A549 (cell line): ENCODE results near the gene ACO1. TPM values are rescaled to one million over a fixed set of nuclear protein-coding genes. Genes with fewer than 3 reads are reported as not detected.

Experiments
- ATAC-seq, 2 experiments: fragments of 200-7000 bp in 1 of 2; fragments of >200 bp in 1 of 2; cut with Nextera tagmentation in 1 of 2; cut with Tn5 transposase in 1 of 2; 3 replicates each; pipeline versions ENCODE4 v1.8.0 to v1.9.1; 2018 to 2020; ENCODE audit warnings: mild to moderate bottlenecking in 1 of 2, moderate library complexity in 1 of 2
- CTCF ChIA-PET: fragments of 300-600 bp; sonication (Branson Sonifier 250); formaldehyde crosslinking; extraction: SDS; loops from one replicate; lab custom pipeline; 2021; ENCODE audit warnings: antibody characterized with exemption, inconsistent platforms; lab: Yijun Ruan, JAX
- POLR2A ChIA-PET: fragments of 350-600 bp; formaldehyde crosslinking; extraction: SDS; loops from one replicate; lab custom pipeline; 2021; ENCODE audit warnings: antibody characterized with exemption, inconsistent platforms; lab: Yijun Ruan, JAX
- DNase-seq, 2 experiments: peaks; one replicate each; pipeline versions ENCODE4 v3.0.0 to v3.0.0-alpha.2; 2011 to 2016; ENCODE audit warnings: low read depth in 1 of 2, low spot score in 1 of 2
- FAIRE-seq: peaks from 2 replicates; lab custom pipeline; 2011; peaks lifted over from hg19 to GRCh38; lab: Jason Lieb, UNC
- H3K27ac ChIP-seq, 2 experiments: fragments of >200 bp; sonication (Bioruptor Twin); formaldehyde crosslinking; 3 replicates each; pipeline ENCODE4 v1.5.1; 2016 to 2017
- H3K4me1 ChIP-seq: fragments of >200 bp; sonication (Bioruptor Twin); formaldehyde crosslinking; 3 replicates; pipeline ENCODE4 v1.6.1; 2016
- H3K4me2 ChIP-seq: fragments of >200 bp; sonication (Bioruptor Twin); formaldehyde crosslinking; 3 replicates; pipeline ENCODE4 v1.6.1; 2016
- H3K4me3 ChIP-seq: fragments of >200 bp; sonication (Bioruptor Twin); formaldehyde crosslinking; 3 replicates; pipeline ENCODE4 v1.5.1; 2016
- H3K9me3 ChIP-seq: fragments of >200 bp; sonication (Bioruptor Twin); formaldehyde crosslinking; 3 replicates; pipeline ENCODE4 v1.6.1; 2016
- BHLHE40 ChIP-seq: IDR thresholded peaks from 2 replicates; pipeline ENCODE4 v1.6.1; 2012; ENCODE audit warnings: low read depth, low read length, inconsistent platforms
- CBX2 ChIP-seq: fragments of 200-600 bp; sonication (generic); IDR thresholded peaks from 2 replicates; pipeline ENCODE4 v1.6.1; 2016; ENCODE audit warnings: low read depth, mild to moderate bottlenecking, borderline replicate concordance
- CEBPB ChIP-seq, 2 experiments: fragments of >200 bp in 1 of 2; sonication (Bioruptor Twin) in 1 of 2; formaldehyde crosslinking in 1 of 2; IDR thresholded peaks; 2 replicates each; pipeline ENCODE4 v1.6.1; 2012 to 2016
- CHD4 ChIP-seq: fragments of 200-600 bp; sonication (generic); IDR thresholded peaks from 2 replicates; pipeline ENCODE4 v1.6.1; 2016; ENCODE audit warnings: antibody characterized with exemption, mild to moderate bottlenecking, borderline replicate concordance
- E2F6 ChIP-seq: IDR thresholded peaks from 2 replicates; pipeline ENCODE4 v1.6.1; 2012; ENCODE audit warnings: low read depth, borderline replicate concordance
- FOXS1 ChIP-seq: fragments of 250-450 bp; sonication (Bioruptor Pico); IDR thresholded peaks from 2 replicates; pipeline ENCODE4 v1.5.0; 2020; ENCODE audit warnings: mild to moderate bottlenecking, moderate library complexity
- HEYL ChIP-seq: fragments of 250-450 bp; sonication (Bioruptor Pico); IDR thresholded peaks from 2 replicates; pipeline ENCODE4 v1.8.0; 2021; ENCODE audit warnings: mild to moderate bottlenecking, moderate library complexity
- HOXA7 ChIP-seq: fragments of 250-450 bp; sonication (Bioruptor Pico); IDR thresholded peaks from 2 replicates; pipeline ENCODE4 v1.5.0; 2020; ENCODE audit warnings: mild to moderate bottlenecking, moderate library complexity
- KDM5A ChIP-seq: fragments of 200-600 bp; sonication (generic); IDR thresholded peaks from 2 replicates; pipeline ENCODE4 v1.6.1; 2016; ENCODE audit warnings: antibody characterized with exemption, mild to moderate bottlenecking
- MAZ ChIP-seq: fragments of 150-350 bp; IDR thresholded peaks from 2 replicates; pipeline ENCODE4 v1.6.1; 2014; ENCODE audit warnings: antibody characterized with exemption, low read depth, low read length, borderline replicate concordance
- MYC ChIP-seq: IDR thresholded peaks from 2 replicates; pipeline ENCODE4 v1.6.1; 2012; ENCODE audit warnings: mild to moderate bottlenecking, inconsistent platforms, low read length, improper control_type of control experiment, borderline replicate concordance
- NPAS2 ChIP-seq: fragments of 250-450 bp; sonication (Bioruptor Pico); IDR thresholded peaks from 2 replicates; pipeline ENCODE4 v1.8.0; 2022; ENCODE audit warnings: mild to moderate bottlenecking, moderate library complexity, borderline replicate concordance
- POLR2AphosphoS2 ChIP-seq: conservative IDR thresholded peaks from 2 replicates; pipeline ENCODE4 v1.6.1; 2012; ENCODE audit warnings: low read length, improper control_type of control experiment, inconsistent platforms
- RCOR1 ChIP-seq: fragments of 150-350 bp; IDR thresholded peaks from 2 replicates; pipeline ENCODE4 v1.6.1; 2014; ENCODE audit warnings: antibody characterized with exemption, low read length, low read depth
- ZC3H11A ChIP-seq: fragments of 450-650 bp; IDR thresholded peaks from 2 replicates; pipeline ENCODE4 v1.6.1; 2014; ENCODE audit warnings: antibody characterized with exemption, mild to moderate bottlenecking
- ZSCAN20 ChIP-seq: fragments of 250-450 bp; sonication (Bioruptor Pico); IDR thresholded peaks from 2 replicates; pipeline ENCODE4 v1.8.0; 2022; ENCODE audit warnings: mild to moderate bottlenecking, moderate library complexity
- WGBS: methylation state at CpG from one replicate; pipeline ENCODE4 v1.1.6; 2017; ENCODE audit errors: missing lambda C conversion rate; 5-methylcytosine and 5-hydroxymethylcytosine counted together
- polyA plus RNA-seq, 4 experiments: library from polyadenylated mRNA; depleted of rRNA in 3 of 4; stranded (reverse); fragments of >200 nt; fragmentation: RNase III in 1 of 4; extraction: RNeasy Plus Mini Kit Qiagen cat#74134 plus additional on column Dnase treatment in 1 of 4; gene quantifications; 2 replicates in 3 of 4; 3 replicates in 1 of 4; pipeline ENCODE4 v1.2.3, GENCODE V29; 2011 to 2017
- TF ChIP-seq, protein P1 (sequence below): fragments of >200 bp; sonication (Bioruptor Twin); formaldehyde crosslinking; IDR thresholded peaks from 3 replicates; pipeline ENCODE4 v1.6.1; 2016
- TF ChIP-seq, protein P2 (sequence below): fragments of >200 bp; sonication (Bioruptor Twin); formaldehyde crosslinking; IDR thresholded peaks from 2 replicates; pipeline ENCODE4 v1.6.1; 2016
- TF ChIP-seq, protein P3 (sequence below): fragments of 250-450 bp; sonication (Bioruptor Pico); IDR thresholded peaks from 2 replicates; pipeline ENCODE4 v1.5.0; 2021; ENCODE audit warnings: mild to moderate bottlenecking, moderate library complexity, borderline replicate concordance
- TF ChIP-seq, protein P4 (sequence below): fragments of 250-450 bp; sonication (Bioruptor Pico); IDR thresholded peaks from 2 replicates; pipeline ENCODE4 v1.5.0; 2020; ENCODE audit warnings: low read depth, mild to moderate bottlenecking, moderate library complexity
- TF ChIP-seq, protein P5 (sequence below): fragments of 150-350 bp; IDR thresholded peaks from 2 replicates; pipeline ENCODE4 v1.6.1; 2014; ENCODE audit warnings: low read depth, mild to moderate bottlenecking, low read length

ACO1 gene
- polyA plus RNA-seq, 2 of the 4 experiments (the other 2 are of a cell fraction): 32.2 to 41.0 TPM

GRCh38 chr9:32387256-32387655 lies 2.8 kb downstream of the ACO1 start (continued):
- TF ChIP-seq MAZ (no peak), MYC (no peak), FOXS1 (no peak), ZSCAN20 (CRISPR knock-in tag) (no peak)

DNA sequence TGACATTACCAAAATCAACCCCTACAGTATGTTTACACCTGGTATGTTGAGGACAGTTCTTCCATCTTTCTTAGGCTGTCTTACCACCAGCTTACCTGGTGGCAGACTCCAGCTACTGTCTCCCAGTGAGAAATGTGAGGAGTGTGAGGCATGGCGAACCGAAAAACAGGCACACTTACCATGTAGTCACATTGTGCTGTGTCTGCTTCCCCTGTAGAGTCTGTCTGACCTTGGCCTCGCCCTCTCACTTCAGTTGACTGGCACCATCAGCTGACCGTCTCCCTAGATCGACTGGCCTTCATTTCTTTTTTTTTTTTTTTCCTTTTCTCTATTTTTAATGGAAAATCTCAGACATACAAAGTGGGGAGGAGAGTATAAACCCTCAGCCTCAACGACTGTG lies 4.9 kb downstream of the ACO1 start:
- ATAC-seq: no peak
- H3K9me3 ChIP-seq: no peaks in the 10 kb centered on the region
- no peak overlapping the region for H3K27ac ChIP-seq
- no peak for DNase-seq
- no peak for FAIRE-seq
- ChIA-PET POLR2A (no interaction called here), CTCF (interaction anchor here (1.0 to 5.3 kb wide), 5 partner anchors 11 to 311 kb away, joined by 3 to 42 read pairs (median 4); no protein-coding TSS in a partner anchor)
- H3K4me2 ChIP-seq: no peak overlapping the region
- TF ChIP-seq CBX2: no peak
- no peak for TF ChIP-seq CHD4
- TF ChIP-seq, protein P1, sequence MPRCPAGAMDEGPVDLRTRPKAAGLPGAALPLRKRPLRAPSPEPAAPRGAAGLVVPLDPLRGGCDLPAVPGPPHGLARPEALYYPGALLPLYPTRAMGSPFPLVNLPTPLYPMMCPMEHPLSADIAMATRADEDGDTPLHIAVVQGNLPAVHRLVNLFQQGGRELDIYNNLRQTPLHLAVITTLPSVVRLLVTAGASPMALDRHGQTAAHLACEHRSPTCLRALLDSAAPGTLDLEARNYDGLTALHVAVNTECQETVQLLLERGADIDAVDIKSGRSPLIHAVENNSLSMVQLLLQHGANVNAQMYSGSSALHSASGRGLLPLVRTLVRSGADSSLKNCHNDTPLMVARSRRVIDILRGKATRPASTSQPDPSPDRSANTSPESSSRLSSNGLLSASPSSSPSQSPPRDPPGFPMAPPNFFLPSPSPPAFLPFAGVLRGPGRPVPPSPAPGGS: no peak
- TF ChIP-seq POLR2AphosphoS2: no peak
- TF ChIP-seq ZC3H11A: no peak
- TF ChIP-seq, protein P2, sequence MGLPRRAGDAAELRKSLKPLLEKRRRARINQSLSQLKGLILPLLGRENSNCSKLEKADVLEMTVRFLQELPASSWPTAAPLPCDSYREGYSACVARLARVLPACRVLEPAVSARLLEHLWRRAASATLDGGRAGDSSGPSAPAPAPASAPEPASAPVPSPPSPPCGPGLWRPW: no peak
- TF ChIP-seq NPAS2 (CRISPR knock-in tag): no peak
- no peak for TF ChIP-seq BHLHE40
- no peak for TF ChIP-seq RCOR1
- TF ChIP-seq HEYL: no peak
- no peak for TF ChIP-seq KDM5A
- no peak for TF ChIP-seq HOXA7 (CRISPR knock-in tag)
- no peak for TF ChIP-seq FOXS1
- no peak for TF ChIP-seq CEBPB (IDR thresholded peaks at IDR 0.05)
- TF ChIP-seq, protein P3, sequence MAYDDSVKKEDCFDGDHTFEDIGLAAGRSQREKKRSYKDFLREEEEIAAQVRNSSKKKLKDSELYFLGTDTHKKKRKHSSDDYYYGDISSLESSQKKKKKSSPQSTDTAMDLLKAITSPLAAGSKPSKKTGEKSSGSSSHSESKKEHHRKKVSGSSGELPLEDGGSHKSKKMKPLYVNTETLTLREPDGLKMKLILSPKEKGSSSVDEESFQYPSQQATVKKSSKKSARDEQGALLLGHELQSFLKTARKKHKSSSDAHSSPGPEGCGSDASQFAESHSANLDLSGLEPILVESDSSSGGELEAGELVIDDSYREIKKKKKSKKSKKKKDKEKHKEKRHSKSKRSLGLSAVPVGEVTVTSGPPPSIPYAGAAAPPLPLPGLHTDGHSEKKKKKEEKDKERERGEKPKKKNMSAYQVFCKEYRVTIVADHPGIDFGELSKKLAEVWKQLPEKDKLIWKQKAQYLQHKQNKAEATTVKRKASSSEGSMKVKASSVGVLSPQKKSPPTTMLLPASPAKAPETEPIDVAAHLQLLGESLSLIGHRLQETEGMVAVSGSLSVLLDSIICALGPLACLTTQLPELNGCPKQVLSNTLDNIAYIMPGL (CRISPR knock-in tag): no peak
- TF ChIP-seq, protein P4, sequence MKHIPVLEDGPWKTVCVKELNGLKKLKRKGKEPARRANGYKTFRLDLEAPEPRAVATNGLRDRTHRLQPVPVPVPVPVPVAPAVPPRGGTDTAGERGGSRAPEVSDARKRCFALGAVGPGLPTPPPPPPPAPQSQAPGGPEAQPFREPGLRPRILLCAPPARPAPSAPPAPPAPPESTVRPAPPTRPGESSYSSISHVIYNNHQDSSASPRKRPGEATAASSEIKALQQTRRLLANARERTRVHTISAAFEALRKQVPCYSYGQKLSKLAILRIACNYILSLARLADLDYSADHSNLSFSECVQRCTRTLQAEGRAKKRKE (CRISPR knock-in tag): no peak
- TF ChIP-seq E2F6: no peak
- TF ChIP-seq, protein P5, sequence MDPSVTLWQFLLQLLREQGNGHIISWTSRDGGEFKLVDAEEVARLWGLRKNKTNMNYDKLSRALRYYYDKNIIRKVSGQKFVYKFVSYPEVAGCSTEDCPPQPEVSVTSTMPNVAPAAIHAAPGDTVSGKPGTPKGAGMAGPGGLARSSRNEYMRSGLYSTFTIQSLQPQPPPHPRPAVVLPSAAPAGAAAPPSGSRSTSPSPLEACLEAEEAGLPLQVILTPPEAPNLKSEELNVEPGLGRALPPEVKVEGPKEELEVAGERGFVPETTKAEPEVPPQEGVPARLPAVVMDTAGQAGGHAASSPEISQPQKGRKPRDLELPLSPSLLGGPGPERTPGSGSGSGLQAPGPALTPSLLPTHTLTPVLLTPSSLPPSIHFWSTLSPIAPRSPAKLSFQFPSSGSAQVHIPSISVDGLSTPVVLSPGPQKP: no peak
- no peak overlapping the region for H3K4me3 ChIP-seq
- H3K4me1 ChIP-seq: peaks cover 6% of the 10 kb centered on the region; the same call in 1 of the 3 replicates
- whole genome bisulfite sequencing: 89% methylated on average over 6 of the region's 6 CpGs
